ENCODE results near the gene SHC3. TPM values are rescaled to one million over a fixed set of nuclear protein-coding genes. Genes with fewer than 3 reads are reported as not detected.

Gene SHC3
- total and polyA plus RNA-seq, 9 of the 15 experiments (the other 6 are each of a cell fraction or from before 2014, with no cell fraction given), result not detected

GRCh38 chr9:88976890-88977257 lies 201.7 kb downstream of the SHC3 start:
- ATAC-seq (no peak), DNase-seq (ENCODE audit: extremely low read depth in 1 of 4, low spot score in 3 of 4) (no peak), FAIRE-seq (no peak)
- intact Hi-C loops (cut with micrococcal nuclease) (no loop called here), in situ Hi-C loops (cut with MboI) (no loop called here)
- Histone ChIP-seq H3K4me2 (ENCODE audit: insufficient read depth, low read length) (no peak overlapping the region), H2AFZ (ENCODE audit: low read depth, low read length) (no peak overlapping the region), H3K27ac (ENCODE audit: extremely low read depth, low read depth, low read length) (no peak overlapping the region), H3K4me1 (replicated peaks in 1 of 2; ENCODE audit: control insufficient read depth in 2 of 2, insufficient read depth in 2 of 2, low read length in 2 of 2) (no peaks in the 10 kb centered on the region), H3K36me3 (ENCODE audit: control insufficient read depth, insufficient read depth, low read length) (no peaks in the 10 kb centered on the region), H3K4me3 (no peak overlapping the region), H3K79me2 (ENCODE audit: control insufficient read depth, insufficient read depth, low read length) (no peaks in the 10 kb centered on the region), H3K9me1 (ENCODE audit: control insufficient read depth, insufficient read depth, low read length) (no peaks in the 10 kb centered on the region), H3K27me3 (ENCODE audit: control insufficient read depth in 2 of 2, insufficient read depth in 2 of 2, low read length in 2 of 2) (peaks cover 0 to 4% of the 10 kb centered on the region in 2 experiments; a peak in 1 of 5 replicates), H3K9me3 (replicated peaks; ENCODE audit: control insufficient read depth, insufficient read depth, low read depth, low read length) (no peaks in the 10 kb centered on the region), H3K9ac (ENCODE audit: insufficient read depth in 1 of 2, low read depth in 2 of 2, low read length in 2 of 2) (no peak overlapping the region), H4K20me1 (replicated peaks; ENCODE audit: control insufficient read depth, insufficient read depth, low read length) (no peaks in the 10 kb centered on the region)
- TF ChIP-seq CHD1 (IDR thresholded peaks at IDR 0.05; ENCODE audit: low read length) (no peak), SRF (CRISPR knock-in tag; IDR thresholded peaks at IDR 0.05) (no peak), MED1 (CRISPR knock-in tag; IDR thresholded peaks at IDR 0.05; ENCODE audit: borderline replicate concordance) (no peak), ZNF24 (IDR thresholded peaks at IDR 0.05) (no peak), GATAD2A (IDR thresholded peaks at IDR 0.05) (no peak), FOXM1 (IDR thresholded peaks at IDR 0.05; ENCODE audit: low read depth) (no peak), FOXM1 (CRISPR knock-in tag; IDR thresholded peaks at IDR 0.05; ENCODE audit: low read depth) (no peak), ZNF12 (CRISPR knock-in tag; IDR thresholded peaks at IDR 0.05) (no peak)
- ChIA-PET POLR2A (no interaction called here), CTCF (ENCODE audit: low intra/inter-chr PET ratio) (no interaction called here)
- WGBS (ENCODE audit: insufficient coverage, low coverage, missing lambda C conversion rate), result 32% methylated on average over 4 of the region's 5 CpGs
- BruUV-seq (replicated peaks), result no TSS peak
